ENCODE data around the gene NDOR1.

- TF ChIP-seq CTCF (IDR thresholded peaks at IDR 0.05) (no peak), POLR2A (IDR thresholded peaks at IDR 0.05; ENCODE audit: low read depth) (no peak), POLR2AphosphoS5 (IDR thresholded peaks at IDR 0.05) (no peak)
These were observed 37.5 kb upstream of the NDOR1 start for GRCh38 chr9:137167747-137168572.

Measured in esophagus muscularis mucosa (tissue), 3 donors.